CD14-positive monocyte (primary cell): ENCODE results near the gene TECPR2. TPM values are rescaled to one million over a fixed set of nuclear protein-coding genes. Genes with fewer than 3 reads are reported as not detected.

Experiments
- DNase-seq, 3 donors: peaks; one replicate each; pipeline ENCODE4 v3.0.0-alpha.2; 2011 to 2022
- H2AFZ ChIP-seq: 2 replicates; pipeline ENCODE4 v1.6.0; 2012; ENCODE audit warnings: mild to moderate bottlenecking, low read depth, low read length, inconsistent platforms; ENCODE audit not compliant: insufficient read depth, poor library complexity, severe bottlenecking
- H3K27ac ChIP-seq, 2 donors: 1 replicate in 1 of 2; 2 replicates in 1 of 2; pipeline ENCODE4 v1.5.1; 2012 to 2013; ENCODE audit warnings: low read length in 2 of 2, control low read depth in 1 of 2, inconsistent platforms in 1 of 2, low read depth in 1 of 2, mild to moderate bottlenecking in 1 of 2
- H3K27me3 ChIP-seq, 2 donors: one replicate each; pipeline versions ENCODE4 v1.6.0 to v1.6.1; 2011 to 2013; ENCODE audit warnings: low read length in 2 of 2; ENCODE audit not compliant: control insufficient read depth in 2 of 2, insufficient read depth in 2 of 2
- H3K36me3 ChIP-seq, 2 donors: replicated peaks in 1 of 2; 1 replicate in 1 of 2; 2 replicates in 1 of 2; pipeline versions ENCODE4 v1.5.1 to v1.6.1; 2012 to 2013; ENCODE audit warnings: low read length in 2 of 2, control low read depth in 1 of 2, inconsistent platforms in 1 of 2, mild to moderate bottlenecking in 1 of 2; ENCODE audit not compliant: insufficient read depth in 2 of 2, control insufficient read depth in 1 of 2
- H3K4me1 ChIP-seq, 2 donors: 1 replicate in 1 of 2; 2 replicates in 1 of 2; pipeline versions ENCODE4 v1.5.1 to v1.6.1; 2012 to 2013; ENCODE audit warnings: low read length in 2 of 2, control low read depth in 1 of 2, inconsistent platforms in 1 of 2, mild to moderate bottlenecking in 1 of 2, moderate library complexity in 1 of 2; ENCODE audit not compliant: insufficient read depth in 2 of 2, control insufficient read depth in 1 of 2
- H3K4me2 ChIP-seq: replicated peaks from 2 replicates; pipeline ENCODE3; 2012; ENCODE audit warnings: low read length, moderate library complexity, mild to moderate bottlenecking; ENCODE audit not compliant: poor library complexity, severe bottlenecking; ENCODE audit errors: extremely low read depth
- H3K4me3 ChIP-seq, 3 experiments: fragments of 200-600 bp in 1 of 3; sonication (generic) in 1 of 3; replicated peaks in 1 of 3; 1 replicate in 2 of 3; 2 replicates in 1 of 3; pipeline ENCODE4 v1.5.1; 2011 to 2013; ENCODE audit warnings: low read length in 3 of 3, mild to moderate bottlenecking in 3 of 3, control low read depth in 2 of 3, low read depth in 2 of 3, inconsistent platforms in 1 of 3, moderate library complexity in 1 of 3
- H3K79me2 ChIP-seq: 2 replicates; pipeline ENCODE4 v1.6.0; 2012; ENCODE audit warnings: mild to moderate bottlenecking, control low read depth, inconsistent platforms, low read length, moderate library complexity; ENCODE audit not compliant: insufficient read depth
- H3K9ac ChIP-seq: 2 replicates; pipeline ENCODE4 v1.6.0; 2017; ENCODE audit warnings: low read length, mild to moderate bottlenecking; ENCODE audit not compliant: insufficient read depth, poor library complexity, severe bottlenecking
- H3K9me3 ChIP-seq, 2 donors: replicated peaks in 1 of 2; 1 replicate in 1 of 2; 2 replicates in 1 of 2; pipeline versions ENCODE4 v1.5.1 to v1.6.1; 2012 to 2013; ENCODE audit warnings: low read length in 2 of 2, control low read depth in 1 of 2; ENCODE audit not compliant: control insufficient read depth in 1 of 2, insufficient read depth in 1 of 2
- H4K20me1 ChIP-seq: 2 replicates; pipeline ENCODE4 v1.6.0; 2012; ENCODE audit warnings: mild to moderate bottlenecking, low read length, control low read depth, moderate library complexity; ENCODE audit not compliant: insufficient read depth
- H3K27ac Mint-ChIP-seq, 7 donors: one replicate each; pipeline ENCODE4 v1.8.0; 2020; ENCODE audit warnings: mild to moderate bottlenecking in 7 of 7, mixed read lengths in 7 of 7, moderate library complexity in 6 of 7, inconsistent platforms in 2 of 7
- H3K27me3 Mint-ChIP-seq, 3 donors: one replicate each; pipeline ENCODE4 v1.8.0; 2021 to 2022; ENCODE audit warnings: low read depth in 3 of 3, mild to moderate bottlenecking in 3 of 3, mixed read lengths in 3 of 3, moderate library complexity in 3 of 3, inconsistent platforms in 1 of 3
- H3K36me3 Mint-ChIP-seq, 2 donors: one replicate each; pipeline ENCODE4 v1.8.0; 2020; ENCODE audit warnings: mixed read lengths in 2 of 2, inconsistent platforms in 1 of 2, mild to moderate bottlenecking in 1 of 2
- H3K4me1 Mint-ChIP-seq: one replicate; pipeline ENCODE4 v1.8.0; 2020; ENCODE audit warnings: mild to moderate bottlenecking, mixed read lengths
- H3K4me3 Mint-ChIP-seq, 2 donors: one replicate each; pipeline ENCODE4 v1.8.0; 2020; ENCODE audit warnings: mild to moderate bottlenecking in 2 of 2, mixed read lengths in 2 of 2, moderate library complexity in 1 of 2
- H3K9me3 Mint-ChIP-seq, 7 donors: one replicate each; pipeline ENCODE4 v1.8.0; 2020 to 2022; ENCODE audit warnings: mixed read lengths in 7 of 7, mild to moderate bottlenecking in 6 of 7, moderate library complexity in 6 of 7, inconsistent platforms in 2 of 7
- CTCF ChIP-seq: fragments of 200-600 bp; IDR thresholded peaks from one replicate; pipeline ENCODE4 v1.8.0; 2022; ENCODE audit warnings: antibody characterized with exemption, mild to moderate bottlenecking
- WGBS: methylation state at CpG from one replicate; pipeline ENCODE4 v1.1.5; 2013; ENCODE audit warnings: missing lambda C conversion rate; ENCODE audit not compliant: insufficient coverage; 5-methylcytosine and 5-hydroxymethylcytosine counted together
- intact Hi-C, 2 donors: fragments of 100-400 bp; cut with micrococcal nuclease; formaldehyde crosslinking; loops; one replicate each; pipeline versions ENCODE4 v1.15.0 to v1.15.1; 2023
- polyA plus RNA-seq, 3 donors: library from polyadenylated mRNA; depleted of rRNA in 1 of 3; unstranded in 2 of 3; stranded (reverse) in 1 of 3; fragments of 300-500 nt in 2 of 3; fragments of >200 nt in 1 of 3; fragmentation: Illumina TruSeq in 2 of 3; gene quantifications; 1 replicate in 2 of 3; 2 replicates in 1 of 3; pipeline ENCODE4 v1.2.3, GENCODE V29; 2012 to 2021

The TECPR2 gene
- polyA plus RNA-seq, 3 donors: 2.8 to 10.4 (median 6.4) TPM

- H3K36me3 Mint-ChIP-seq: peaks cover 21 to 49% of the 10 kb centered on the region in 2 donors
- H3K27me3 Mint-ChIP-seq: no peaks in the 10 kb centered on the region
- H4K20me1 ChIP-seq: peaks cover 3% of the 10 kb centered on the region
- H3K9me3 ChIP-seq: no peaks in the 10 kb centered on the region
- WGBS: 88% methylated on average over 1 of the region's 2 CpGs
- no peaks in the 10 kb centered on the region for H3K79me2 ChIP-seq
- no peak overlapping the region for H3K4me3 Mint-ChIP-seq
- H3K4me2 ChIP-seq: peak overlapping the region; percentile 50
- H2AFZ ChIP-seq: no peak overlapping the region
- H3K27ac ChIP-seq: peak overlapping the region in 1 of 2 donors; percentile 46
- H3K4me1 ChIP-seq: peaks cover 24 to 28% of the 10 kb centered on the region in 2 donors
- peaks cover 2 to 38% of the 10 kb centered on the region in 2 donors for H3K36me3 ChIP-seq
- no peaks in the 10 kb centered on the region for H3K9me3 Mint-ChIP-seq
- DNase-seq: no peak
- H3K4me1 Mint-ChIP-seq: peaks cover 22% of the 10 kb centered on the region
- peak overlapping the region in 4 of 7 donors; percentile 0 to 64 (median 16) for H3K27ac Mint-ChIP-seq
- H3K9ac ChIP-seq: no peak overlapping the region
- no peak for TF ChIP-seq CTCF
- no peaks in the 10 kb centered on the region for H3K27me3 ChIP-seq
- intact Hi-C loops: no loop called here
- H3K4me3 ChIP-seq: no peak overlapping the region
Measured at GRCh38 chr14:102390064-102390855, 27.5 kb downstream of the TECPR2 start.

GRCh38 chr14:102392506-102392905, 29.8 kb downstream of the TECPR2 start:
- Histone ChIP-seq H3K27ac (no peak overlapping the region), H3K79me2 (no peaks in the 10 kb centered on the region), H2AFZ (no peak overlapping the region), H3K9me3 (peaks cover 0 to 3% of the 10 kb centered on the region in 2 donors), H3K4me1 (peaks cover 24 to 28% of the 10 kb centered on the region in 2 donors), H3K4me3 (no peak overlapping the region), H3K27me3 (no peaks in the 10 kb centered on the region), H4K20me1 (peaks cover 3% of the 10 kb centered on the region), H3K9ac (no peak overlapping the region), H3K36me3 (peaks cover 0 to 36% of the 10 kb centered on the region in 2 donors), H3K4me2 (no peak overlapping the region)
- Mint-ChIP-seq H3K27ac (peak overlapping the region in 1 of 7 donors; percentile 17), H3K4me1 (peaks cover 22% of the 10 kb centered on the region), H3K4me3 (no peak overlapping the region), H3K36me3 (peaks cover 27 to 49% of the 10 kb centered on the region in 2 donors), H3K27me3 (no peaks in the 10 kb centered on the region), H3K9me3 (peaks cover 2 to 11% (median 6%) of the 10 kb centered on the region in 7 donors)
- no peak for TF ChIP-seq CTCF
- 96% methylated on average over 3 of the region's 4 CpGs for WGBS
- DNase-seq: no peak
- intact Hi-C loops: no loop called here
